Heart left ventricle (tissue), 16 donors: ENCODE data around the gene NOTUM. TPM values are rescaled to one million over a fixed set of nuclear protein-coding genes. Genes with fewer than 3 reads are reported as not detected.

Experiments
- ATAC-seq, 4 donors: fragments of 200-7000 bp; cut with Tn5 transposase; one replicate each; pipeline ENCODE4 v1.9.1; 2020 to 2022; ENCODE audit warnings: moderate library complexity in 4 of 4, mild to moderate bottlenecking in 3 of 4, moderate number of reproducible peaks in 1 of 4
- DNase-seq, 5 donors: peaks; one replicate each; pipeline ENCODE4 v3.0.0-alpha.2; 2020
- H3K27ac ChIP-seq, 12 donors: fragments of 200-600 bp; sonication (generic) in 4 of 12; one replicate each; pipeline versions ENCODE4 v1.5.0 to v1.8.0; 2016 to 2022; ENCODE audit warnings: mild to moderate bottlenecking in 2 of 12
- H3K27me3 ChIP-seq, 9 donors: fragments of 200-600 bp; sonication (generic) in 2 of 9; one replicate each; pipeline versions ENCODE4 v1.5.1 to v1.8.0; 2016 to 2022; ENCODE audit warnings: mild to moderate bottlenecking in 3 of 9
- H3K36me3 ChIP-seq, 9 donors: fragments of 200-600 bp; sonication (generic) in 2 of 9; one replicate each; pipeline versions ENCODE4 v1.5.0 to v1.8.0; 2018 to 2022; ENCODE audit warnings: mild to moderate bottlenecking in 2 of 9
- H3K4me1 ChIP-seq, 12 donors: fragments of 200-600 bp; sonication (generic) in 4 of 12; one replicate each; pipeline versions ENCODE4 v1.5.0 to v1.8.0; 2016 to 2022; ENCODE audit warnings: mild to moderate bottlenecking in 3 of 12
- H3K4me3 ChIP-seq, 12 donors: fragments of 200-600 bp; sonication (generic) in 4 of 12; one replicate each; pipeline versions ENCODE4 v1.5.0 to v1.8.0; 2017 to 2022; ENCODE audit warnings: mild to moderate bottlenecking in 9 of 12, moderate library complexity in 4 of 12
- H3K9me3 ChIP-seq, 12 donors: fragments of 200-600 bp; sonication (generic) in 4 of 12; one replicate each; pipeline versions ENCODE4 v1.5.0 to v1.8.0; 2016 to 2022; ENCODE audit warnings: mild to moderate bottlenecking in 1 of 12
- CTCF ChIP-seq, 12 donors: fragments of 200-600 bp; sonication (generic) in 4 of 12; IDR thresholded peaks; one replicate each; pipeline versions ENCODE4 v1.5.0 to v1.8.0; 2018 to 2022; ENCODE audit warnings: antibody characterized with exemption in 12 of 12, mild to moderate bottlenecking in 5 of 12
- POLR2A ChIP-seq, 2 donors: fragments of 450-650 bp; IDR thresholded peaks; one replicate each; pipeline ENCODE4 v1.6.1; 2017; ENCODE audit warnings: antibody characterized with exemption in 2 of 2, mild to moderate bottlenecking in 2 of 2, moderate library complexity in 2 of 2
- WGBS, 4 donors: extraction: QIAGEN DNeasy Blood & Tissue Kit in 2 of 4; methylation state at CpG; one replicate each; pipeline versions ENCODE4 v1.1.5 to v1.1.7; 2013 to 2018; 5-methylcytosine and 5-hydroxymethylcytosine counted together
- intact Hi-C, 10 donors: fragments of 100-400 bp; cut with DNase I; formaldehyde crosslinking; loops; one replicate each; pipeline versions ENCODE4 v1.11.1 to v1.14.2; 2022
- polyA plus RNA-seq, 2 donors: library from polyadenylated mRNA; stranded (reverse); fragments of 200-250 nt; gene quantifications; one replicate each; pipeline ENCODE4 v1.2.3, GENCODE V29; 2013
- total RNA-seq, 9 donors: library from RNA; depleted of rRNA in 2 of 9; stranded (reverse); fragments of >200 nt in 2 of 9; fragmentation: NEBNext Ultra II Directional in 3 of 9; extraction: Animal tissue kit (Norgen Biotek cat#: 25700) in 3 of 9; gene quantifications; one replicate each; pipeline versions ENCODE4 v1.1.0 to v1.2.4, GENCODE V29; 2016 to 2023
- donor health status: ischemic (EF 13 %, LVEDD 7.1; RV severe dilation, severe dysfunction).
- donor health status: healthy with polysubstance abuse.
- donor health status: DM: no; HTN: yes; CAD: no.
- donor health status: DM: no; HTN: no; CAD: no.
- donor health status: ischemic (EF 25% LVEDD 6.9; RV normal size, moderate dysfunction).
- donor health status: ischemic (EF 25% LVEDD 5.7; RV mildly dilated, moderate dysfunction).
- donor health status: healthy.
- donor health status: DM: yes; HTN: yes; CAD: no.
- donor health status: ischemic (EF 35%, LVEDD 5.7; RV mildly dilated, moderate dysfunction).
- donor health status: nonischemic (EF 11% LVEDD 7.7; RV severe dilation, severe dysfunction).
- donor health status: DM: yes; HTN: yes; CAD: no.
- donor health status: PGD.
- donor health status: ischemic (EF 29% LVEDD 5.4; RV normal size, mild dysfunction).
- donor health status: nonischemic (EF 23%, LVEDD 6.1; RV moderate dilation, normal function).

The NOTUM gene
- total and polyA plus RNA-seq, 11 donors = 0.25 to 1.6 (median 0.56) TPM; not detected in 3

GRCh38 chr17:81976332-81977210 lies 15.6 kb upstream of the NOTUM start:
- DNase-seq = peak in 2 of 5 donors; percentile 45 to 56
- WGBS, 4 donors = 16 to 24% (median 23%) methylated on average over 27 to 30 of the region's 30 CpGs
- Histone ChIP-seq H3K27ac (peak overlapping the region in 11 of 12 donors; percentile 60 to 95 (median 89)), H3K36me3 (peaks cover 0 to 21% (median 8%) of the 10 kb centered on the region in 9 donors), H3K4me3 (peak overlapping the region; percentile 54 to 96 (median 88)), H3K9me3 (peaks cover 0 to 9% (median 2%) of the 10 kb centered on the region in 12 donors), H3K4me1 (peaks cover 0 to 21% (median 14%) of the 10 kb centered on the region in 12 donors), H3K27me3 (peaks cover 0 to 5% (median 0%) of the 10 kb centered on the region in 9 donors)
- ATAC-seq = peak; percentile 11 to 42 (median 20)
- TF ChIP-seq POLR2A (IDR thresholded peaks at IDR 0.05) = no peak
- TF ChIP-seq CTCF (IDR thresholded peaks at IDR 0.05) = no peak
- intact Hi-C loops = loop anchor here in 4 of 10 donors (2.0 to 5.0 kb wide), 2 partner anchors 46 to 122 kb away; partner anchors contain the start of genes CENPX (in 4 of the 4), LRRC45 (in 4 of the 4) and FASN (in 1 of the 4)

- Histone ChIP-seq H3K27ac (no peak overlapping the region), H3K4me3 (no peak overlapping the region), H3K9me3 (peaks cover 0 to 9% (median 2%) of the 10 kb centered on the region in 12 donors), H3K36me3 (no peaks in the 10 kb centered on the region), H3K4me1 (peaks cover 0 to 19% (median 10%) of the 10 kb centered on the region in 12 donors), H3K27me3 (peaks cover 0 to 18% (median 0%) of the 10 kb centered on the region in 9 donors)
- ATAC-seq (no peak), DNase-seq (no peak)
- intact Hi-C loops = no loop called here
- TF ChIP-seq CTCF (IDR thresholded peaks at IDR 0.05) = no peak
- no peak for TF ChIP-seq POLR2A (IDR thresholded peaks at IDR 0.05)
Observed at GRCh38 chr17:81973432-81973831, 12.4 kb upstream of the NOTUM start.

- Histone ChIP-seq H3K36me3 (no peaks in the 10 kb centered on the region), H3K27ac (no peak overlapping the region), H3K9me3 (peaks cover 0 to 9% (median 2%) of the 10 kb centered on the region in 12 donors), H3K27me3 (peaks cover 0 to 45% (median 5%) of the 10 kb centered on the region in 9 donors), H3K4me1 (peaks cover 0 to 28% (median 17%) of the 10 kb centered on the region in 12 donors), H3K4me3 (no peak overlapping the region)
- intact Hi-C loops = loop anchor here in 1 of 10 donors (10.0 kb wide), 1 partner anchor 186 kb away; no protein-coding TSS in a partner anchor
- 86 to 88% (median 87%) methylated on average over 11 to 12 of the region's 12 CpGs for WGBS, 4 donors
- no peak for DNase-seq
- TF ChIP-seq CTCF (IDR thresholded peaks at IDR 0.05) = no peak
- TF ChIP-seq POLR2A (IDR thresholded peaks at IDR 0.05) = no peak
- no peak for ATAC-seq
Observed at GRCh38 chr17:81968850-81969812, 8.1 kb upstream of the NOTUM start.
